HG02938 (cell line): ENCODE measurements around the gene C3orf80.
"Not testable (repeated sequence)": the region's sequence is repeated elsewhere in the genome, so short reads cannot be mapped to it uniquely, and the experiment has no call there.

ENCODE experiments used
- ATAC-seq: cut with Tn5 transposase; IDR thresholded peaks from one replicate; pipeline ENCODE4 v1.9.1; 2021; ENCODE audit warnings: mild to moderate bottlenecking, moderate library complexity; ENCODE audit not compliant: unreplicated experiment

Gene C3orf80

DNA sequence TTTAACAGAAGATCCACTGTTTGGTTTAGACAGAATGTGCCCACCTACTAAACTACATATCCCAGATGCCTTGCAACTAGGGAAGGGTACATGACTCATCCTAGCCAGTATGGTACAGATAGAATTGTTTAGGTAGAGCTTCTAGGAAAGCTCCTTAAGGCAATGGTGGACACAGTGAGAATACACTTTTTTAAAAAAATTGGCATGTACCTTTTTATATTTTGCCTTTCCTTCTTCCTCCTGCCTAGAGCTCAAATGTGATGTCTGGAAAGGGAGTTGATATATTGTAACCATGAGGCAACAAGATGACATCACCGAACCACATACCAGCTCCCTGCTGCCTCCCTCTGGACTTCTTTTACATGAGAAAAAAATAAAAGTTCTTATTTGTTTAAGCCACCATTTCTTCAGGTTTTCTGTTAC, 14.4 kb upstream of the C3orf80 start:
- peak; percentile 65 for ATAC-seq

DNA sequence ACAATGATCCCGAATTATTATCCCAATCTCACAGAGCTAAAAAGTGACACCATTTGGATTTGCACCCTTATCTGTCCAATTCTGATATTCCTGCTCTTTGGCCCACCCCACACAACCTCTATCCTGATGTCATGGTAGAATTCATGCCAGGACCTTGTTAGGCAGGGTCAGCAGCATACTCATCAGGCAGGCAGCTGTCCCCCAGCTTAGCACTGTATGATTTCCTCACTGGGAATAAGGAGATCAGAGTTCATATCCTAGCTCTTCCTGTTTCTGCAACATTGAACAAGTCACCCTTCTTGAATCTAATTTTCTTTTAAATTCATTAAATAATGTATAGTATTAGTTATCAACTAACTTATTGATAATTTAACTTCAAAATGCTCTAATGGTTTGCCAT, 12.0 kb upstream of the C3orf80 start:
- no peak for ATAC-seq

DNA sequence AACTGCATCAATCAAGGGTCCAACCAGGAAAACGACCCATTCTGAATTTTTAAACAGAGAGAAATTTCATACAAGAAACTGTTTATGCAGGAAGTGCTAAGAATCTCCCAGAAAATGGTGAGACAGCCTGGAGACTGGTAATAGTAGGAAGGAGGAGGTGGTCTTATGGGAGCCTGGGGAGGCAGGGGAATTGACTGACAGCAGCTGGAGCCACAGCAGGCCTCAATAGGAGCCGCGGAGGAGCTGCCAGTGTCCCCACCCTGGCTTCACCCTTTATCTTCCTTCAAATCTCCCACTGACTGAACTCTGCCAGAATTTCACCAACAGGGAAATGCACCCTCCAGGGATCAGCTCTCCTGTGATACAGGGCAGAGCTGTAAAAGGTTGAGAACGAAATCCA, 7.5 kb upstream of the C3orf80 start:
- ATAC-seq, result no peak

- no peak for ATAC-seq
These were observed 7.1 kb upstream of the C3orf80 start for GRCh38 chr3:160218136-160218535.

GRCh38 chr3:160220038-160220437, 5.2 kb upstream of the C3orf80 start:
- no peak for ATAC-seq

DNA sequence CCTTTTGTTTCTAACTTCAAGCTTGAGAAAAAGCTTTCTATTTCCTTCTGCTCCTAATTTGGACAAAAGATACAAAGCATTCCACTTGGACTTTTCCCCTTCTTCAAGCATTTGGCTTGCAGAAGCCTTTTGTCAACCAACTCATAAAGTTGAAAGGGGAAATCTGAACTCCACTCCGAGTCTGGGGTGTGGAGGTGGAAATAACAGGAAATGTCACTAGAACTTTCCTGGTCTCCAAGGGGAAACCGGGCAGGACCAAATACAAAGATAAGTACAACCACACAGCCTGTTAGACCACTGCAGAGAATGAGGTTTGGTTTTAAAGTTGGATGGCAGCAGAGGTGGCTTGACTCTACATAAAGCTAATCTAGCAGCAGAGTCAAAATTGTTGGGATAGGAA, 4.2 kb upstream of the C3orf80 start:
- ATAC-seq, result no peak

DNA sequence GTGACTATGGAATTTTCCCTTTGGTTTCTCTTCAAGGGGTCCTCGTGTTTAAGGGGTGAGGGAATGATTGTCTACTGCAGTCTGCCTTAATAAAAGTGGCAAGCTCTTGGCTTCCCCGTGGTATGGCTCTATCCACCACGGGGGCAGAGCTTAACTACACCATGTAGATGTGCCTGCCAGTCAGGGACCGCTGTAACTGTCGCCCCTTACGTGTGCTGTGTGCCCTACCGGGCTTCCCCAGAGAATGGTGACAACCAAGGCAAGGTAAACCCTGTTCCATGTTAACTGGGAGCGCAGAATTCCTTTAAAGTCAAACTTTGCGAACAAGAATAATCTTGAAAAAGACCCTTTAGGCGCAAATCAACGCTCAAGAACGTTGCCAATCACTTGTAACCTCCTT, 966 bp upstream of the C3orf80 start:
- no peak for ATAC-seq

GRCh38 chr3:160224811-160225175, 429 bp upstream of the C3orf80 start:
- ATAC-seq, result no peak

DNA sequence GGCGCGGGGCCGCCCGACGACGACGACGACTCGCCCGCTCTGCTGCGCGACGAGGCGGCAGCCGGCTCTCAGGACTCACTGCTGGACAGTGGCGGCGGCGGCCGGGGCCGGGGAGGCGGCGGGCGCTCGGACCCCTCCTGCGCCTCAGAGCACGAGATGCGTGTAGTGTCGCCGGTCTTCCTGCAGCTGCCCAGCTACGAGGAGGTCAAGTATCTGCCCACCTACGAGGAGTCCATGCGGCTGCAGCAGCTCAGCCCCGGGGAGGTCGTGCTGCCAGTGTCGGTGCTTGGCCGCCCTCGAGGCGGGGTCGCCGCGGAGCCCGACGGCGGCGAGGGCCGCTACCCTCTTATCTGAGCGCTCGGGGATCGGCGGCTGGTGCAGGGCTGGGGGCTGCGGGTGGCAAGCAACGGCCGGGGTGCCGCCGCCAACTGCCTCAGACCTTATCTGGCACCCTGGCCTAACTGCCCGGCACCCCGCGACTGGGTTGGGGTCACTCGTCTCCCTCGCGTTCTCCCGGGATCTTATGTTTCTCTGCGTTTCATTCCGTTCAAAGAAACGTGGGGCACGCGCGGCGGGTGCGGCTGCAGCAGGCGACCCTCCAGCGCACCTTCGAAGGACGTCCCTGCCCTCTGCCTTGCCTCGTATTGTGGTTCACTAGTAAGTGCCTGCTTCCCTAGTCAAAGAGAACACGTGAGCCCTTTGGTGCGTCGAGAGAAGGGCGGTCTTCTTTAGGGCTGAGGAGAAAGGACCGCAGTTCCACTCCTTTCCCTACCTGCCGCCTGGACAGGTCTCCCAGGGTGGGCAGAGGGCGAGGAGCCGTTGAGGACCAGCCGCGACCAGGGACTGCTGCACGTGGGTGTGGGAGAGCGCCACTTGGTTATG, 1.0 kb downstream of the C3orf80 start:
- peak; percentile 35 for ATAC-seq

DNA sequence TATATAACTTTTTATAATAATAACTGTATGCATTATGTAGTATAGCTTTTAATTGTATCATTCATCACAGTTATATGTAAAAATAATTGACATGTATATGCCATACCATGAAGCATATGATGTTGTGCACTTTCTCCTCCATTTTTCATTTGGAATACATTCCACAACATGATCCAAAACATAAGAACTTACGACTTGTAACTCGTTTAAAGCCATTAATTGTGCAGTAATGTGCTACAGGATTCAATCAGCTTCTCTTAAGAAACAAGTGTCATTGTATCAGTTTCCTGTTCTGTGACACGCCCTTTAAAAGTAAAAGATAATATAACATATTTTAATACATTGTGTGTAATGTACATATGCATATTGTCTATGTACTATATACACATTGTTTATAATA, 2.2 kb downstream of the C3orf80 start:
- no peak for ATAC-seq

- no peak for ATAC-seq
These were observed 6.8 kb downstream of the C3orf80 start for GRCh38 chr3:160232014-160232413.

DNA sequence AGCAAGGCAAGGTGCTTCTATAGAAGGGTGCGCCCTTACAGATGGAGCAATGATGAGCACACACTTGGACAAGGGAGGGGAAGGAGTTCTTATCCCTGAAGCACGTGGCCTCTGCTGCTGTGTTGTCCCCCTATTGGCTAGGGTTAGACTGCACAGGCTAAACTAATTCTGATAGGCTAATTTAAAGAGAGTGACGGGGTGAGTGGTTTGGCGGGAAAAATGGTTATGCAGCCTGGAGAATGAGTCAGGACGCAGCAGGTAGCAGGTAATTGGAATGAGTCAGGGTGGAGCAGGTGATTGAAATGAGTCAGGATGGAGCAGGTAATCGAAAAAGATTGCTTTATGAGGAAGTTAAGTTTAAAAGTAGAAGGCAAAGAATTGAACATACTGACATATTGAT, 15.5 kb downstream of the C3orf80 start:
- not testable (repeated sequence) for ATAC-seq

GRCh38 chr3:160245261-160245800, 20.1 kb downstream of the C3orf80 start:
- ATAC-seq, result no peak

- no peak for ATAC-seq
These were observed 22.5 kb downstream of the C3orf80 start for GRCh38 chr3:160247766-160248165.

DNA sequence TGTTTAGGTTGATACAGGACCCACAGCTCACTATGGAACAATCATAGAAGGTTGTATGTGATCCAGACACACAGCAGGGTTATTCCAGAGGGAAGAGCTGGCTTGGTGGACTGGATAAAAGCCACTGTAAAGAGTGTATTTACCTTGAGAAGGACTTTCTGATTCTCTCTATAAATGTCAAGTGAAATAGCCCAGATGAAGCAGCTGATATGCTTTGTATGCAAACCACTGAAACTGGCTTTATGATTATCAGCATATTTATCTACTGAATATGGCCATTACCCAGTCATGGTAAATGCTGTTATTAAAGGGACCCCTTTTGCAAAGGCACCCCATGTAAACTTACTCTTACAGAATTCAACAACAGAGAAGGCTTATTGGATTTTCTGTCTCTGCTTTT, 28.1 kb downstream of the C3orf80 start:
- ATAC-seq, result no peak

DNA sequence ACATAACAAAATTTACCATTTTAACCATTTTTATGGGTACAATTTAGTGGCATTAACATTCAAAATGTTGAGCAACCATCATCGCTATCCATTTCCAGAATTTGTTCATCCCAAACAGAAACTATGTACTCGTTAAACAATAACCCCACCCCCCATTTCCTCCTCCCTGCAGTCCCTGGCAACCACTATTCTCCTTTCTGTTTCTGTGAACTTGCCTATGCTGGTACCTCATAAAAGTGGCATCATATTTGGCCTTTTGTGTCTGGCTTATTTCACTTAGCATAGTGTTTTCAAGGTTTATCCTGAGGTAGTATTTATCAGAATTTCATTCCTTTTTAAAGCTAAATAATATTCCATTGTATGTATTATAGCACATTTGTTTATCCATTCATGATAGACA, 32.4 kb downstream of the C3orf80 start:
- ATAC-seq, result no peak

GRCh38 chr3:160259589-160259988, 34.4 kb downstream of the C3orf80 start:
- ATAC-seq, result no peak

DNA sequence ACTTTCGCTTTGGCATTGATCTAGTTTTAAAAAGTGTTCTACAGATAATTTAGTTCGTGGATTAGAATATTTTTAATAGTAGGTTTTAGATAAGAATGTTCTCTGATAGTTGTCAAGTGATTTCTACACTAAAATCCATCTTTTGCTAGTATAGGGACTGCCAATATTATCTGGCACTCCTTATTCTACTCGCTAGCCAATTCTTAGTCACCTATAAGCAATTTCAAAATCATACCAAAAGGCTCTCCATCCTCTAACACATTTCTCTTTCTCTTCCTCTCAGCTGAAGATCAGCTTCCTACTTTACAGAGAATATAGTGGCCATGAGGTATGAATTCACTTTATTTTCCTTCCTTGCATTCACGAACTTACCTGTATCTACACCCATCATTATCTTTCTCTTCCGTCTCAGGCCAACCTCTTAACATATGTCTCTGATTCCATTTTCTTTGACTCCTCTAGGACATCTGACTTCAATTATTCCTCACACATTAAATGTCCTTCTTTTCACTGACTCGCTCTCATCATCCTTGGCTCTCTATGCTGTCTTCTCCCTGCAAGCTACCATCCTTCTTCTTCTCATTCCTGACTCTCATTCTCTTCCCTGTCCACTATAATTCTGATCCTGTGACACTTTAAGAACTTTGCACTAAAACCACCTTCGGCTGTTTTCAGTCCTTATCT, 35.5 kb downstream of the C3orf80 start:
- no peak for ATAC-seq

DNA sequence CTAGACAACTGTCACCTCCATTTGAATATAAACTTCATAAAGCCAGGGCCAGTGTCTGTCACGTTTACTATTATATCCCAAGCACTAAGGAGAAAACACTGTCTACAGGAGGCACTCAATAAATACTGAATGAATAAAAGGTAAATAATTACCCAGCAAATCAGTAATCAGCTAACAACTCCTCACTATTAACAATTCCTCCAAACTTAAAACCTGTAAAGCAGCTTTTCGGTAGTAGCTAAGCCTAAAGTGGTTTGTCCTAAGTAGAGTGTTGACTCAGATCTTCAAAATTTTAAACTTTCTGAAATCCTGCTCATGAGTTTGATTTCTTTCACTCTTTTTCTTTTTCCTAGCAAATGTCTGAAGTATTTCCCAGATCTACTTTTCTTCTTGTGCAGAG, 39.9 kb downstream of the C3orf80 start:
- ATAC-seq, result no peak
